Adrenal gland (tissue), 19 donors: Measurements from ENCODE around the gene MRPS27. TPM values are rescaled to one million over a fixed set of nuclear protein-coding genes. Genes with fewer than 3 reads are reported as not detected.

Experiments
- DNase-seq, 7 donors: peaks; one replicate each; pipeline ENCODE4 v3.0.0-alpha.2; 2019 to 2020
- H3K27ac ChIP-seq, 5 donors: fragments of 200-600 bp; sonication (generic) in 4 of 5; 1 replicate in 3 of 5; 2 replicates in 2 of 5; pipeline versions ENCODE4 v1.5.1 to v1.8.0; 2016 to 2020; ENCODE audit warnings: mild to moderate bottlenecking in 1 of 5
- H3K27me3 ChIP-seq: fragments of 200-600 bp; 2 replicates; pipeline ENCODE4 v1.8.0; 2021
- H3K36me3 ChIP-seq, 2 donors: fragments of 200-600 bp; replicated peaks in 1 of 2; 1 replicate in 1 of 2; 2 replicates in 1 of 2; pipeline versions ENCODE4 v1.5.1 to v1.8.0; 2018 to 2022
- H3K4me1 ChIP-seq, 2 donors: fragments of 200-600 bp; replicated peaks in 1 of 2; 1 replicate in 1 of 2; 2 replicates in 1 of 2; pipeline versions ENCODE4 v1.5.1 to v1.8.0; 2018 to 2021
- H3K4me3 ChIP-seq, 4 donors: fragments of 200-600 bp; sonication (generic) in 3 of 4; one replicate each; pipeline ENCODE4 v1.5.1; 2016 to 2018
- H3K9me3 ChIP-seq, 3 donors: fragments of 200-600 bp; sonication (generic) in 1 of 3; replicated peaks in 1 of 3; 1 replicate in 2 of 3; 2 replicates in 1 of 3; pipeline versions ENCODE4 v1.5.1 to v1.8.0; 2016 to 2021
- CTCF ChIP-seq, 6 experiments: fragments of 450-650 bp in 4 of 6; fragments of 200-600 bp in 2 of 6; sonication (generic) in 1 of 6; IDR thresholded peaks; 1 replicate in 5 of 6; 2 replicates in 1 of 6; pipeline versions ENCODE4 v1.5.1 to v1.8.0; 2016 to 2021; ENCODE audit warnings: antibody characterized with exemption in 6 of 6, mild to moderate bottlenecking in 2 of 6, moderate library complexity in 1 of 6
- POLR2A ChIP-seq, 2 donors: fragments of 450-650 bp; IDR thresholded peaks; one replicate each; pipeline ENCODE4 v1.6.1; 2017; ENCODE audit warnings: antibody characterized with exemption in 2 of 2, mild to moderate bottlenecking in 2 of 2, moderate library complexity in 1 of 2
- WGBS, 4 donors: extraction: QIAGEN DNeasy Blood & Tissue Kit in 2 of 4; methylation state at CpG; one replicate each; pipeline versions ENCODE4 v1.1.5 to v1.1.7; 2013 to 2017; 5-methylcytosine and 5-hydroxymethylcytosine counted together
- intact Hi-C, 2 donors: fragments of 100-400 bp; cut with DNase I; formaldehyde crosslinking; loops; one replicate each; pipeline versions ENCODE4 v1.14.1 to v1.15.0; 2022 to 2023
- long read RNA-seq, 10 donors: library from polyadenylated mRNA in 3 of 10; unstranded in 2 of 10; stranded (forward) in 1 of 10; transcript quantifications; one replicate each; pipeline ENCODE4 v2.0.0 and lab custom pipeline, GENCODE V29; 2021 to 2026
- polyA plus RNA-seq, 3 donors: library from polyadenylated mRNA; stranded (reverse); fragments of 200-250 nt in 2 of 3; fragments of 350-450 nt in 1 of 3; fragmentation: Illumina TruSeq in 1 of 3; extraction: RNeasy Lipid Tissue Mini Kit (QIAGEN cat#74804) in 1 of 3; gene quantifications; one replicate each; pipeline ENCODE4 v1.2.3, GENCODE V29; 2013 to 2014
- total RNA-seq, 9 donors: library from RNA; depleted of rRNA in 4 of 9; stranded (reverse); fragments of >200 nt in 4 of 9; fragments of 120-200 nt in 1 of 9; fragmentation: NEBNext Ultra II Directional in 1 of 9; extraction: Animal tissue kit (Norgen Biotek cat#: 25700) in 1 of 9; gene quantifications; one replicate each; pipeline versions ENCODE4 v1.1.0 to v1.2.4, GENCODE V29; 2013 to 2023
- donor health status: healthy with polysubstance abuse.
- donor health status: Bipolar disorder and iron deficiency.
- donor health status: DM: yes; HTN: yes; CAD: no.
- donor health status: DM: no; HTN: no; CAD: no.
- donor health status: DM: no; HTN: no; CAD: no.
- donor health status: DM: yes; HTN: yes; CAD: no.

MRPS27 gene
- total RNA-seq (10 to 100 TPM; 61.1 to 91.9 (median 67.3) TPM), polyA plus RNA-seq (10 to 100 TPM; 20.8 to 92.8 (median 25.9) TPM)
- long read RNA-seq, donor 1, transcript MRPS27-201 (11 exons, 2,785 nt) = major isoform, 19 of 20 reads
- long read RNA-seq, donor 1, partial matches to known transcripts = 0 of 20 reads
- long read RNA-seq, donor 1, other reads (novel, unspliced or antisense) = 0 of 20 reads
- long read RNA-seq, donor 2, transcript MRPS27-201 (11 exons, 2,785 nt) = major isoform, 19 of 19 reads
- long read RNA-seq, donor 2, partial matches to known transcripts = 0 of 19 reads
- long read RNA-seq, donor 2, other reads (novel, unspliced or antisense) = 0 of 19 reads
- long read RNA-seq, donor 3, transcript MRPS27-201 (11 exons, 2,785 nt) = major isoform, 13 of 14 reads
- long read RNA-seq, donor 3, partial matches to known transcripts = 0 of 14 reads
- long read RNA-seq, donor 3, other reads (novel, unspliced or antisense) = 0 of 14 reads
- long read RNA-seq, donor 4, transcript MRPS27-201 (11 exons, 2,785 nt) = major isoform, 29 of 40 reads
- long read RNA-seq, donor 4, partial matches to known transcripts = 2 of 40 reads
- long read RNA-seq, donor 4, other reads (novel, unspliced or antisense) = 5 of 40 reads
- long read RNA-seq, donor 5, transcript MRPS27-202 (11 exons, 2,628 nt) = minor isoform, 6 of 196 reads
- long read RNA-seq, donor 5, transcript MRPS27-201 (11 exons, 2,785 nt) = major isoform, 168 of 196 reads
- long read RNA-seq, donor 5, partial matches to known transcripts = 4 of 196 reads
- long read RNA-seq, donor 5, other reads (novel, unspliced or antisense) = 16 of 196 reads
- long read RNA-seq, donor 6, transcript MRPS27-201 (11 exons, 2,785 nt) = major isoform, 30 of 40 reads
- long read RNA-seq, donor 6, partial matches to known transcripts = 2 of 40 reads
- long read RNA-seq, donor 6, other reads (novel, unspliced or antisense) = 7 of 40 reads
- long read RNA-seq, donor 7, transcript MRPS27-201 (11 exons, 2,785 nt) = major isoform, 8 of 9 reads
- long read RNA-seq, donor 7, partial matches to known transcripts = 0 of 9 reads
- long read RNA-seq, donor 7, other reads (novel, unspliced or antisense) = 0 of 9 reads
- long read RNA-seq, donor 8, transcript MRPS27-201 (11 exons, 2,785 nt) = major isoform, 24 of 35 reads
- long read RNA-seq, donor 8, partial matches to known transcripts = 11 of 35 reads
- long read RNA-seq, donor 8, other reads (novel, unspliced or antisense) = 0 of 35 reads
- long read RNA-seq, donor 9, transcript MRPS27-201 (11 exons, 2,785 nt) = major isoform, 20 of 25 reads
- long read RNA-seq, donor 9, partial matches to known transcripts = 5 of 25 reads
- long read RNA-seq, donor 9, other reads (novel, unspliced or antisense) = 0 of 25 reads
- long read RNA-seq, donor 10, transcript MRPS27-201 (11 exons, 2,785 nt) = major isoform, 8 of 16 reads
- long read RNA-seq, donor 10, partial matches to known transcripts = 7 of 16 reads
- long read RNA-seq, donor 10, other reads (novel, unspliced or antisense) = 0 of 16 reads

GRCh38 chr5:72319976-72320752 is at the start of gene MRPS27, which contains the start of gene PTCD2:
MRPS27 (minus strand) TSS chr5:72320240; CDS start chr5:72320221, 19 bp downstream.
PTCD2 (plus strand) TSS chr5:72320373; CDS start chr5:72320383, 10 bp downstream.
- peak in 1 of 6 experiments; percentile 11 for TF ChIP-seq CTCF (IDR thresholded peaks at IDR 0.05)
- peak; percentile 28 to 76 for TF ChIP-seq POLR2A (IDR thresholded peaks at IDR 0.05)
- peak; percentile 95 to 99 (median 98) for DNase-seq
- WGBS, 4 donors = 0 to 1% (median 0%) methylated on average over 18 to 40 of the region's 40 CpGs
- Histone ChIP-seq H3K9me3 (no peaks in the 10 kb centered on the region), H3K4me3 (peak within 1 kb of the TSS in 3 of 4 donors; percentile 55 to 67 (median 67)), H3K27ac (peak within 1 kb of the TSS in 4 of 5 donors; percentile 7 to 74 (median 52)), H3K27me3 (no peaks in the 10 kb centered on the region), H3K36me3 (peaks cover 0 to 14% of the 10 kb centered on the region in 2 donors), H3K4me1 (peaks cover 14 to 19% of the 10 kb centered on the region in 2 donors)
- intact Hi-C loops = loop anchor here in 1 of 2 donors (10.0 kb wide), 1 partner anchor 535 kb away; no protein-coding TSS in a partner anchor

GRCh38 chr5:72369711-72370110 is 49.7 kb upstream of the MRPS27 start:
- no peaks in the 10 kb centered on the region for H3K36me3 ChIP-seq
- no peak for TF ChIP-seq POLR2A (IDR thresholded peaks at IDR 0.05)
- TF ChIP-seq CTCF (IDR thresholded peaks at IDR 0.05) = no peak
- peaks cover 0 to 7% of the 10 kb centered on the region in 2 donors for H3K4me1 ChIP-seq
- H3K27ac ChIP-seq = no peak overlapping the region
- no peaks in the 10 kb centered on the region for H3K9me3 ChIP-seq
- WGBS, 4 donors = 82 to 93% (median 88%) methylated on average over 3 of the region's 3 CpGs
- DNase-seq = no peak
- no peak overlapping the region for H3K4me3 ChIP-seq
- intact Hi-C loops = loop anchor here (5.0 to 10.0 kb wide), 2 partner anchors 153 to 155 kb away; no protein-coding TSS in a partner anchor
- no peaks in the 10 kb centered on the region for H3K27me3 ChIP-seq

GRCh38 chr5:72369301-72369700 is 49.3 kb upstream of the MRPS27 start:
- Histone ChIP-seq H3K27me3 (no peaks in the 10 kb centered on the region), H3K4me3 (no peak overlapping the region), H3K9me3 (no peaks in the 10 kb centered on the region), H3K27ac (no peak overlapping the region), H3K4me1 (peaks cover 0 to 8% of the 10 kb centered on the region in 2 donors), H3K36me3 (no peaks in the 10 kb centered on the region)
- 88 to 97% (median 90%) methylated on average over 1 of the region's 1 CpG for WGBS, 4 donors
- TF ChIP-seq CTCF (IDR thresholded peaks at IDR 0.05) = no peak
- no peak for TF ChIP-seq POLR2A (IDR thresholded peaks at IDR 0.05)
- intact Hi-C loops = loop anchor here (5.0 to 10.0 kb wide), 2 partner anchors 153 to 156 kb away; no protein-coding TSS in a partner anchor
- DNase-seq = no peak
